HG03521 (cell line): ENCODE results near the gene C6orf163.
"Not testable (repeated sequence)": the region's sequence is repeated elsewhere in the genome, so short reads cannot be mapped to it uniquely, and the experiment has no call there.

Source experiments
- ATAC-seq: cut with Tn5 transposase; IDR thresholded peaks from one replicate; pipeline ENCODE4 v1.9.1; 2021; ENCODE audit warnings: mild to moderate bottlenecking, moderate library complexity; ENCODE audit not compliant: unreplicated experiment

C6orf163 gene

DNA sequence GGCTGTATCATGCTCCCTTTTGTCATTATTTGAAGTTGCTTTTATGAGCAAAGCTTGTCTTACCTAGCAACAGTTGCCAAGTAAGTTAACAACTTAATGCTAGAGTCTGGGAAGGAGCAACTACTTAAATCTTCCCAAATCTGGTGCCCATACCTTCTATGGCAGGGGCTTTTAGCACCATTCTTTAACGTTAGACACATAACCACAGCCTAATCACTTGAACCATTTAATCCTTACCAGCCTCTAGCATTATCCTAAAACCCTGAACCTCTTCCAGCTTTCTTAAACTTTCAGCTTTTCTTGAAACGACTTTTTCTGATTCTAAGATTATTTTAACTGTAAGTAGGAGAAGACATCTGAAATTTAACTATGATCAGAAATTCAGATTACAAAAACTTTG lies at the start of gene C6orf163:
C6orf163 (plus strand) TSS at position 83 of the 400 bp plus-strand sequence; CDS start at position 370, 287 bp downstream.
- no peak for ATAC-seq

DNA sequence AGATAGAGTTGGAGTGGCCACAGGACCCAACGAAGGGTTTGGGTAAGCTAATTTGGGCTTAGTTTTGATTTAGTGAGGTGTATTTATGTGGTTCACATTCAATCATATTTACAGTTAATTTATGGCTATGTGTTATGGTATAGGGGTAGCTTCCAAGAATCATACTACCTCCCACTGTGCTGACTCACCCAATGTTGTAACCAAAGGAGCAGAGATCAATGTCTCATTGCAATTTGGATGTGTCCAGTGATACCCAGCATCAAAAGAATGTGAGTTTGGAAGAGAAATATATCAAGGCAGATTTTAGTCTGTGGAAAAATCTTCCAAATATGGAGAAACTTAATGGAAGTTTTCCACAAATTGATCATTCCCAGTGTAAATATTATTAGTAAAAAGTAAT lies 47.5 kb upstream of the C6orf163 start:
- no peak for ATAC-seq

DNA sequence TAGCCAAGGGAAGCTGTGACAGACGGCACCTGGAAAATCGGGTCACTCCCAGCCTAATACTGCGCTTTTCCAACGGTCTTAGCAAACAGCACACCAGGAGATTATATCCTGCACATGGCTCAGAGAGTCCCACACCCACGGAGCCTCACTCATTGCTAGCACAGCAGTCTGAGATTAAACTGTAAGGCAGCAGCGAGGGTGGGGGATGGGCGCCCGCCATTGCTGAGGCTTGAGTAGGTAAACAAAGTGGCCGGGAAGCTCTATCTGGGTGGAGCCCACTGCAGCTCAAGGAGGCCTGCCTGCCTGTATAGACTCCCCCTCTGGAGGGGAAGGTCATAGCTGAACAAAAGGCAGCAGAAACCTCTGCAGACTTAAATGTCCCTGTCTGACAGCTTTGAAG lies 43.3 kb upstream of the C6orf163 start:
- ATAC-seq: not testable (repeated sequence)

DNA sequence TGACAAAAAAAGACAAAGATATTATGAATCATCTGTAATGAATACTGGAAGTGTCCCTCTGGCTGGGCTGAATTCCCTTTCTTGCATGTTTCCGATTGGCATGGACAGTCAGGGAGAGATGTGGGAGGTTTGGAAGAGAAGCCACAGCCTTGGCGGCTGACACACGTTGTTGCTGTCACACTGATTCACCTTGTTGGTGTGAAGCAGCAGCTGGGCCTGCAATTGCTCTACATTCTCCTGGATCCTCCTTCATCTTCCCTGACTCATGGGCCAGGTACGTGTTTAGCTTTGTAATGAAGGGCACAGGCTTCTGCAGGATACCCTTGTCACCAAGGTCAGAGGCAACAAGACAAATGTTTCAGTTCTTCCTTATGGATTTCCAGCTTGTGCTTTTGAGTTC lies 35.6 kb upstream of the C6orf163 start:
- no peak for ATAC-seq

DNA sequence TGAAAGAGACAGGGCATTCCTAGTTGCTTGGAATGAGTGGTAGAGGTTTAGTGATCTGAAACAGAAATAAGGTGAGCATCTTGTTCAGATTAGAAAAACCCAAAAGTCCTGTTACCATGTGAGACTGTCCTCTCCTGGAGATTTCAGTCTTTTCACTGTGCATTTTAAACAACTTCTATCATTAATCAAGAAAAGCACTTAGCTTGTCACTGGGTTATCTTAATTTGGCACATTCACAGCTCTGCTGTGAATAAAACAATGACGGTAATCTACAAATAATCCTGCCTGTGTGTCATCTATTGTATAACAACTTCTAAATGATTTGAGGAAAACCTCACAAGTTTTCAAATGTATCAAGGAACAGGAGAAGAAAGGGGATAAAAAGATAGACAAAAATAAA lies 31.8 kb upstream of the C6orf163 start:
- ATAC-seq: no peak

DNA sequence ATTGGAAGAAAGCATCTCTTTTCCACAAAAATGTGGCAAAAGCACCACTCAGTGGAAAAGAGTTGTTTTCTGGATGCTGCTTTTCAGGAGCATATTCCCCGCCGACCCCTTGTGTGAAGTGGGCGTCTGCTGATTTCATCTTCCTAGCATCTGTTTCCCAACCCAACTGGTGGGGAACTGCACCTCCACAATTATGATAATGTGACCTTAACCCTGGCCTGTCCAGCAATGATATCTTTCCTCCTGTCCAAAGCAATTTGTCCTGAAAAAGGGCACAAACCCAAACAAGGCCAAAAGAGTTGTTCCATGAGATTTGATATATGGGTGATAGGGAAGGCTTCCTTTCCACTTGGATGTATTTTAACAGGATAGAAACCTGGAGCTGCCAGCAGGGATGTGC lies 29.5 kb upstream of the C6orf163 start:
- ATAC-seq: no peak

DNA sequence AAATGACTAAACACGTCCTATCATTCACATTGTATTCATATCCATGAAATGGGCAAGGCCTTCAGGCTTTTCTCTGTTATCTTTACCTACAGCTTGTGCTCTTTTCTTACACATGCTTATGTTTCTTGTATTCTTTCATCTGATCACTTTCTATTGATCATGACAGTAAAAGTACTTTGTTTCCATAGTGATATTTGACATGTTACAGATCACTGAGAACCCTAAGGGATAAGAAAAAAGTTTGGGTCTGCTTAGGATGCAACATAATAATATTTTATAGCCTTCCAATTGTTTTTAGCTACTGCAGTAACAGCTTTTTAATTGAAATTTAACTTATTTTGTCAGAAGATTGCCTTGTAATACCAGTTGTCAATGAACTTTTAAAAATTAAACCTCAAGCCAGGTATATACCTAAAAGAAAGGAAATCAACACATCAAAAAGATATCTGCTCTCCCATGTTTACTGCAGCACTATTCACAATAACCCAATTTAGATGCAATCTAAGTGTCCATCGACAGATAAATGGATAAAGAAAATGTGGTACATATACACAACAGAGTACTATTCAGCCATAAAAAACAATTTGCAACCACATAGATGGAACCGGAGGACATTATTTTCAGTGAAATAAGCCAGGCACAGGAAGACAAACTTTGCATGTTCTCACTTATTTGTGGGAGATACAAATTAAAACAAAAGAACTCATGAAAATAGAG lies 25.2 kb upstream of the C6orf163 start:
- ATAC-seq: no peak

DNA sequence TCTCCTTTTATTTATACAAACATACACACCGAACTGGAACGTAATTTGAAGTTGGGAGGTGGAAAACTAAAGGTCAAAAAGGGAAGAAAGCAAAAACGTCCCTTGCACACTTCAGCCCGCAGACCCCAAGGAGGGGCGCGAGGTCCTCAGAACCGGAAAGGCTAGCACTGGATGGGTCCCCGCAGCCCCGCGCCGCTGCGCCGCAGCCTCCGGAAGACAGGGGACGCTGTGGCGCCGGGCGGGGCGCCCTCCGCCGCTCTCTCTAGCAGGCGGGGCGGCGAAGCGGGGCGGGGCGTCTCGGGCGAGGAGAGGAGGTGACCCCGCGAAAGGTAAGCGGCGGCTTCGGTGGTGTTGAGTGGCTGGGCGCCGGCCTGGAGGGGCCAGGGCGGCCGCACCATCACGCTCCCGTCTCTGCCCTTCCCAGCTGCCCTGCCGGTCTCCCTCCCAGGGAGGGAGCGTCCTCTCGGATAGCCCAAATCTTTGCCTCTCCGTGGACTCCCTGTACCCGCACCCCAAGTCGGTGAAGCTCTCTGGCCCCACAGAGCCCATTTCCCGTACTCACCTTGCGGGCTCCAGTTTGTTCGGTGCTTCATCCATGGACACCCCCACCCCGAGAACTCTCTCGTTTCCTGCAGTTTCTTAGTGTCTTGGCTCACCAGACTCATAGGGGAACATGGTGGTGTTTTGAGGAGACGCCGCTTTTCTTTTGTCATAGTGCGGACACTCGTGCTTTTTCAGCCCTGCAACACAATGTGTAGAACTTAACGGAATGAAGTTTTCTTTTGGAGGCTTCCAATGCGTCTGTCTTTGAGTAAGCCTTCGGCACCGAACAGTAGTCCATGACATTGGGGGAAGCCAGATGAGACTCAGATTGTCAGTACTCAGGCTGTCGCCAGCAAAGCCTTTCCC lies 22.1 kb upstream of the C6orf163 start, which contains the start of gene SMIM8:
SMIM8 (plus strand) TSS at position 285 of the 909 bp plus-strand sequence. CDS start 14,444 bp downstream, outside the sequence.
- peak; percentile 100 for ATAC-seq

DNA sequence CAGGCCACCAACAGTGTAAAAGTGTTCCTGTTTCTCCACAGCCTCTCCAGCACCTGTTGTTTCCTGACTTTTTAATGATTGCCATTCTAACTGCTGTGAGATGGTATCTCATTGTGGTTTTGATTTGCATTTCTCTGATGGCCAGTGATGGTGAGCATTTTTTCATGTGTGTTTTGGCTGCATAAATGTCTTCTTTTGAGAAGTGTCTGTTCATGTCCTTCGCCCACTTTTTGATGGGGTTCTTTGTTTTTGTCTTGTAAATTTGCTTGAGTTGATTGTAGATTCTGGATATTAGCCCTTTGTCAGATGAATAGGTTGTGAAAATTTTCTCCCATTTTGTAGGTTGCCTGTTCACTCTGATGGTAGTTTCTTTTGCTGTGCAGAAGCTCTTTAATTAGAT lies 20.7 kb upstream of the C6orf163 start:
- ATAC-seq: not testable (repeated sequence)

DNA sequence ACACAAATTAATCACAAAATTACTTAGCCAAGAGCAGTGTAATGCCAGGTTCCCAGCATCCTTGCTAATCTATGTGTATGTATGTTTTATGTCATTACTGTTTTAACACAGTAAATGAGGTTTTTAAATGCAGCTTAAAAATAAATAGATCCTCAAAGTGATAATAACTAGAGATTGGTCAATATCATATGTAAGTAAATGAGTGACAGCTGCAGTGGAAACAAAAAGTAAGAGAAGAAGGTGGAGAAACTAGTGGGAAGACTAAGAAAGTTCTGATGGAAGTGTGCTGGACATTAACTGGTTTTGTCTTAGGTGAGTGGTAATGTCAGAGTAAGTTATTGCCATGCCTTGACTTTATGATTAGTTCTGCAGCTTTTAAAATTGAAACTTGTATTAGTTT lies 13.7 kb upstream of the C6orf163 start:
- no peak for ATAC-seq

DNA sequence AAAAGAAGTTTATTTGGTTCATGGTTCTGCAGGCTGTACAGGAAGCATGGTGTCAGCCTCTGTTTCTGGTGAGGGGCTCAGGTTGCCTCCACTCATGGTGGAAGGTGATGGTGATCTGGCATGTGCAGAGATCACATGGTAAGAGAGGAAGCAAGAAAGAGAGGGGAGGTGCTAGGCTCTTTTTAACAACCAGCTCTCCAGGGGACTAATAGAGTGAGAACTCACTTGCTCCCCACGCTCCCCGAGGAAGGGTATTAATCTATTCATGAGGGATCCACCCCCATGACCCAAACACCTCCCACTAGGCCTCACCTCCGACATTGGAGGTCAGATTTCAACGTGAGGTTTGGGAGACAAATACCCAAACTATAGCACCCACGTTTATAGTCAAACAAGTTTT lies 11.6 kb upstream of the C6orf163 start:
- no peak for ATAC-seq

DNA sequence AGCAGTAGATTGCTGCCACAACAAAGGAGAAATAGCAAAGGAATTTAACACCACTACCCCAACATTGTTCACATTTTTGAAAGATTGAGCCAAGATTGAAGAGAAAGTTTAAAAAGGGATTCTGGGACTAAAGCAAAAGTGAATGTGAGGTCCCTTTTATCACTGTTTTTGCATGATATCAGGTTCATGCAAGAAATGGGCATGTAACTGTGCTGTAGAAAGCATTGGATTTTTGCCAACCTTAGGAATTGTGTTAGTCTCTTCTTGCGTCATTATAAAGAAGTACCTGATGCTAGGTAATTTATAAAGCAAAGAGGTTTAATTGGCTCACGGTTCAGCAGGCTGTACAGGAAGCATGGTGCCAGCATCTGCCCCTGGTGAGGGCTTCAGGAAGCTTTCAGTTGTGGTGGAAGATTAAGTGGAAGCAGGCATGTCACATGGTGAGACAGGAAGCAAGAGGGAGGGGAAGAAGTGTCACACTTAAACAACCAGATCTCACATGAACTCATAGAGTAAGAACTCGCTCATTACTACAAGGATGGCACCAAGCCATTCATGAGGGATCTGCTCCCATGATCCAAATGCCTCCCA lies 10.9 kb upstream of the C6orf163 start:
- no peak for ATAC-seq

DNA sequence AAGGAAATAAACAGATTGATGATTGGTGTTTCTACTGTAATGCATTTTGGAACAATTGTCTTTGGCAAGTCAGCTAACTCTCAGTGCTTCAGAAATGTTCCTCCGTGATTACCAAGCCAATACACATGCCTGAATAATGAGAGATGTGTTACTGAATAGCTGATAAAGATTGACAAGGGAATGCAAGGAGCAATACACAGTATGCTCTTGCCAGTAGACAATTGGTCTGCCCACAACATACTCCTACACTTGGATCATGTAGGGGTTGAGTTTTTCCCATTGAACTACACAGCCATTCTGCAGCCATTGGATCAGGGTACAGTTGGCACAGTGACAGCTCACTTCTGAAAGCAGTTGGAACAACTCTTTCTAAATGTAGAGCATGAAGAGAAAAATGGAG lies 9.9 kb upstream of the C6orf163 start:
- no peak for ATAC-seq

DNA sequence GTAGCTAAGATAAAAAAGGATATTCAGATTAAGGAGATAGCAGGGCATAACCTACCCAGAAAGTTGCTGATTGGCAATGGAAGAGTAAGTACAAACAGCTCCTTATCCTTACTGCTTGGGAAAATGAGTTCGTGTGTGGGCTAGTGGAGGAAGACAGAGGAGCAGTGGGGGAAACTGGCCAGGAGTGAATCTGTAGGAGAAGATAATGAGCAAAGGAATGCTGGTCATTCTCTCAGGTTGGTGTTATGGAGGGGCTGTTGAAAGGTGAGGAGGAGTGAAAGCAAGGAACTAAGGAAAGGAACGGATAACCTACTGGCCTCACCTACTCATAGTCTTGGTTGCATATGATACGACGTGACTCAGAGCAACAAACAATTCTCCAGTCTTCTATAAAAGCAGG lies 8.2 kb upstream of the C6orf163 start:
- no peak for ATAC-seq

DNA sequence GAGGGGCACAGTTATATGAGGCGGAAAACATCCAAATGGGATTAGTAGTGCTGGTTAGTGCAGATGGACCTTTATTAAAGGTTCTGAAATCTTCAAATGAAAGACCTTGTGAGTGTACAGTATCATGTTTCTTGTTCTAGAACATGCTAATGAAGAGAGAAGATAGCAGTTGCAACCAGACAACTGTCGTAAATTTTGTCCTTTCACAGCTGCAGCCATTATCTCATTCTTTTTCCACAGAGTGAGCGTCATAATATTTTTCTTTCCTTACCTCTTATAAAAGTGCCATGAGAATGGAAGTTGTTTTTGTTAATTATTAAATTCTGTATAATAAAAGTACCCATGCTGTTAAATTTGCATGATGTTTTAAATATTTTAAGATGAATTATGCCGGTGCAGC lies 4.4 kb upstream of the C6orf163 start:
- ATAC-seq: no peak

DNA sequence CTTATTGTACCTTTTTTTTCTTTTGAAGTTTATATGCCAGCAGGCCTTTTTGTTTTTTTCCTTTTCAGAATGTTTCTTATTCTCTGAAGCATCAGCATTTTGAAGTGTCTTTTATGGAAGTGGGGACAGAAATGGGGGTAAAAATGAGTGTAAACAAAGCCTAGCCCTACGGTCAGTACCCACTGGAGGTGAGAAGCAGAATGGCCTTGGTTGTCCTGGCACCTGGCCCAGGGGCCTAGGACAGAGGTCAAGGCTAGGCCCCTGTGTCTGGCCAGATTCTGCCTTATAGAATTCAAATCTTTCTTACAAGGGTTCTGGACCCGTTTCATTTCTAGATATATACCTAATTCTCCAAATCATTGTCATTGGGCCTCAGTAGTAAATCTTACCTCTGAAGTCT lies 3.5 kb upstream of the C6orf163 start:
- no peak for ATAC-seq

DNA sequence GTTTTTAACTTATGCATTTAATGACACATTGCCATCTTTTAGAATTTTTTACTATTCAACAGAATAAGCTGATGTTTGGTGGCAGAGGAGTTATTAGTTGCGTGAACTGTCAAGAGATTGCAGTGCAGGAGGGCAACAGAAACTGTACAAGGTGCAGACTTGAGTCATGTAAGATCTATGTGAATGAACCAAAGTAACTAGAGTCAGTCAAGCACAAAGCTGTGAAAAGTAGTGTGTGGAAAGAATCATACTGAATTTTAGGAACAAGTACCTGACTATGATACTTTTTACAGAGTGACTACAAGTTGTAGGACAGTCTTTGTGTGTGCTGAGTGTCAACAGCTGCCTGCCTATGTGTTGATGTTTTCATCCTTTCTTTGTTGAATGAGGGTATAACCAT lies 2.7 kb upstream of the C6orf163 start:
- peak; percentile 72 for ATAC-seq

DNA sequence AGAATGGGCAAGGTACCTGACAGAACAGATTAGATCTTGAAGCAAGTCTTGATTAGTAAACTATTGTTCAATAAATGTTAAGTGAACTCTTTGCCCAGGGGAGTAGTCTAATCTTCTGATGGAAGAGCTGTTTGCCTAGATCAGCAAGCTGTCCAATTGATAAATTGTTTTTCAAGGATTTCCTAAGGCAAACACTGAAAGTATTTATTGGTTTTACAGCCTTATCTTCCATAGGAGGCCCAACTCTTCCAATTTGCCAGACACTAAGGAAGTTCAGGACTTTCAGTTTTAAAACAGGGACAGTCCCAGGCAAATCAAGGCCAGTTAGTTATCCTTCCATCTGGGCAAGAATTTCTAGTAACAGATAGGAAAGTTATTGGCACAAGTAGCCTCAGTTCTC lies 1.8 kb upstream of the C6orf163 start:
- ATAC-seq: no peak

DNA sequence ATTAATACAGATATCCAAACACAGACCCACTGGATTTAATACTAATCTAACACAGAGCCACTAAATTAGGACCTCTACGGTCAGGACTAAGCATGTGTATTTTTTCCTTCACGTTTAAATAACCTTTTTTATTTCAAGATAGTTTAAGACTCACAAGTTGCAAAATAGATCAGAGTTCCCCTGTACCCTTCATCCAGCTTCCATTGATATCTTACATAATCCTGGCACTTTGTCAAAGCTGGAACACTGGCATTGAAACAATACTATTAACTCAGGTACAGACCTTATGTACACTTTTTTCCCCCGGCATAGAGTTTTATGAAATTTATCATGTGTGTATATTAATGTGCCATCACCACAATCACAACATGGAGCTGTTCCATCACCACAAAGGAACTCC lies 2.1 kb downstream of the C6orf163 start:
- no peak for ATAC-seq

DNA sequence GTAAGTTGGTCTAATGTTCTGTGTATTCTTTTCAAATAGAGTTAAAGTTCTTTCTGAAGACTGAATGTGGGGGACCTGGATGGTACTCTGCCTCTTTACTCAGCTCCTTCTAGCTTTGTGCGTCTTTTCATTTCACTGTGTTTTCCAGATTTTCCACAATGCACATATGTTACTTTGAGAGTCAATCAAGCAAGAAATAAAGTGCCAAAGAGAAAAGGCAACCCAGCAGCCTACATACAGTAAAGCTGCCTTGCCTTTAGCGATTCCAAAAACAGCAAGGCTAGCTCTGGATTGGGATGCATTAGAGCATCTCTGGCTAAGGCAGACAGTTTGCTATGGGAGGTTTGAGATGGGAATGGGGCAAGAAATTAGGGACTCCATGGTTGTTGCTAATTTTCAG lies 5.3 kb downstream of the C6orf163 start:
- no peak for ATAC-seq

DNA sequence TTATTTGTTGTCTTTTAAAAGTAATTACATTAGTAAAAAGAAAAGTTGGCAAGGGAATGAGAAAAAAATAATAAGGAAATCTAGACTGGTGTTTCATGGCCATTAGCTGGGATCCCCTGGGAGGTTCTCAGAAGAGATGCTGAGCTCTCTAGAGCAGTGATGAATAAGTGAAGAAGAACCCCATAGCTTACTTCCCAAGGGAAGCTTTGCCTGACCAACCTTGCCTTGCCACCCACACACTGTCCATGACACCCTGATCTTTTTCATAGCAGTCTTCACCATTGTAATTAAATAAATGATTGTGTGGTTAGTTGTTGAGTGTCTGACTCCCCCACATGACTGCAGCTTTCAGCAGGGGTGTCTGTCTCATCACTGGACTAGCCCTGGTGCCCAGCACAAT lies 5.9 kb downstream of the C6orf163 start:
- ATAC-seq: no peak

DNA sequence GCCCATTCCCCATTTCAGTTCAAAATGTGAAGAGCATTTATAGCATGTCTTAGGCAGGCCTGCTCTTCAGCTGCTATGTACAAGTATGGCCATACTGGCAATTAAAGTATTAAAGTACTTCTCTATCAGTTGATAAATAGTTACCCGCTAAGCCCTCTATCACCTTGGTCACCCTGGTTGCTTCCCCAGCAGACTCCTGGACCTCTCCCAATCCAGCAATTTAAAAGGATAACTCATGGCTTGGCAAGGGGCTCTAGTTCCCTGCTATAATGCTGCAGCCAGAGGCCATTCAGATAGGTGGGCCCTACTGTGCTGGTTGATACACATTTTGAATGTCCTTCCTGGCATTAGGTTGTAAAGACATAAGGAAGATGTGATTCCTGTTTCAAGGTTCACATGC lies 7.0 kb downstream of the C6orf163 start:
- no peak for ATAC-seq
